ENCODE data around the gene AKT2. TPM values are rescaled to one million over a fixed set of nuclear protein-coding genes. Genes with fewer than 3 reads are reported as not detected.

AKT2 gene
- total RNA-seq, 1 experiment from 2014 or later = 71.9 TPM

- H3K9me3 ChIP-seq (replicated peaks) = no peaks in the 10 kb centered on the region
- DNase-seq (ENCODE audit: low read depth in 1 of 2, low spot score in 2 of 2) = no peak
These were observed 20.7 kb downstream of the AKT2 start for GRCh38 chr19:40264314-40265054.

GRCh38 chr19:40263440-40264313 is 21.5 kb downstream of the AKT2 start:
- no peaks in the 10 kb centered on the region for H3K9me3 ChIP-seq (replicated peaks)

More at GRCh38 chr19:40264314-40265054, 20.7 kb downstream of the AKT2 start:
- H3K27ac ChIP-seq = no peak overlapping the region
- H3K36me3 ChIP-seq = peaks cover 20% of the 10 kb centered on the region
- no peaks in the 10 kb centered on the region for H3K27me3 ChIP-seq (replicated peaks)
- no peaks in the 10 kb centered on the region for H3K4me1 ChIP-seq (replicated peaks)
- no peak overlapping the region for H3K4me3 ChIP-seq

GRCh38 chr19:40262422-40262821 is 22.7 kb downstream of the AKT2 start:
- H3K4me3 ChIP-seq = no peak overlapping the region
- H3K27me3 ChIP-seq (replicated peaks) = no peaks in the 10 kb centered on the region
- no peaks in the 10 kb centered on the region for H3K4me1 ChIP-seq (replicated peaks)
- peaks cover 20% of the 10 kb centered on the region for H3K36me3 ChIP-seq
- no peak for DNase-seq (ENCODE audit: low read depth in 1 of 2, low spot score in 2 of 2)
- H3K9me3 ChIP-seq (replicated peaks) = no peaks in the 10 kb centered on the region
- H3K27ac ChIP-seq = no peak overlapping the region

More at GRCh38 chr19:40263440-40264313, 21.5 kb downstream of the AKT2 start:
- H3K4me1 ChIP-seq (replicated peaks) = no peaks in the 10 kb centered on the region
- H3K36me3 ChIP-seq = peaks cover 20% of the 10 kb centered on the region
- H3K27ac ChIP-seq = no peak overlapping the region
- no peak for DNase-seq (ENCODE audit: low read depth in 1 of 2, low spot score in 2 of 2)
- no peaks in the 10 kb centered on the region for H3K27me3 ChIP-seq (replicated peaks)
- no peak overlapping the region for H3K4me3 ChIP-seq

- Histone ChIP-seq H3K27ac (no peak overlapping the region), H3K4me1 (replicated peaks) (no peaks in the 10 kb centered on the region), H3K4me3 (no peak overlapping the region), H3K27me3 (replicated peaks) (no peaks in the 10 kb centered on the region), H3K36me3 (peaks cover 25% of the 10 kb centered on the region), H3K9me3 (replicated peaks) (no peaks in the 10 kb centered on the region)
- no peak for DNase-seq (ENCODE audit: low read depth in 1 of 2, low spot score in 2 of 2)
These were observed 23.5 kb downstream of the AKT2 start for GRCh38 chr19:40261631-40262030.

GRCh38 chr19:40257096-40257517 is 28.0 kb downstream of the AKT2 start:
- no peaks in the 10 kb centered on the region for H3K27me3 ChIP-seq (replicated peaks)
- no peaks in the 10 kb centered on the region for H3K9me3 ChIP-seq (replicated peaks)
- H3K36me3 ChIP-seq = peaks cover 32% of the 10 kb centered on the region
- no peaks in the 10 kb centered on the region for H3K4me1 ChIP-seq (replicated peaks)
- no peak overlapping the region for H3K27ac ChIP-seq
- no peak for DNase-seq (ENCODE audit: low read depth in 1 of 2, low spot score in 2 of 2)
- H3K4me3 ChIP-seq = no peak overlapping the region

GRCh38 chr19:40256512-40256911 is 28.6 kb downstream of the AKT2 start:
- no peak overlapping the region for H3K4me3 ChIP-seq
- no peaks in the 10 kb centered on the region for H3K4me1 ChIP-seq (replicated peaks)
- peaks cover 35% of the 10 kb centered on the region for H3K36me3 ChIP-seq
- no peak for DNase-seq (ENCODE audit: low read depth in 1 of 2, low spot score in 2 of 2)
- no peak overlapping the region for H3K27ac ChIP-seq
- H3K27me3 ChIP-seq (replicated peaks) = no peaks in the 10 kb centered on the region
- H3K9me3 ChIP-seq (replicated peaks) = no peaks in the 10 kb centered on the region

- Histone ChIP-seq H3K4me3 (no peak overlapping the region), H3K27ac (no peak overlapping the region), H3K27me3 (replicated peaks) (no peaks in the 10 kb centered on the region), H3K9me3 (replicated peaks) (no peaks in the 10 kb centered on the region), H3K4me1 (replicated peaks) (no peaks in the 10 kb centered on the region), H3K36me3 (peaks cover 39% of the 10 kb centered on the region)
- no peak for DNase-seq (ENCODE audit: low read depth in 1 of 2, low spot score in 2 of 2)
These were observed 29.5 kb downstream of the AKT2 start for GRCh38 chr19:40255619-40256166.

GRCh38 chr19:40254714-40255418 is 30.3 kb downstream of the AKT2 start:
- no peak overlapping the region for H3K27ac ChIP-seq
- H3K4me1 ChIP-seq (replicated peaks) = no peaks in the 10 kb centered on the region
- no peak overlapping the region for H3K4me3 ChIP-seq
- H3K36me3 ChIP-seq = peaks cover 39% of the 10 kb centered on the region
- no peak for DNase-seq (ENCODE audit: low read depth in 1 of 2, low spot score in 2 of 2)
- no peaks in the 10 kb centered on the region for H3K27me3 ChIP-seq (replicated peaks)
- no peaks in the 10 kb centered on the region for H3K9me3 ChIP-seq (replicated peaks)

GRCh38 chr19:40253611-40254092 is 31.5 kb downstream of the AKT2 start:
- H3K4me1 ChIP-seq (replicated peaks) = no peaks in the 10 kb centered on the region
- H3K27ac ChIP-seq = no peak overlapping the region
- H3K27me3 ChIP-seq (replicated peaks) = no peaks in the 10 kb centered on the region
- H3K36me3 ChIP-seq = peaks cover 39% of the 10 kb centered on the region
- DNase-seq (ENCODE audit: low read depth in 1 of 2, low spot score in 2 of 2) = no peak
- H3K4me3 ChIP-seq = no peak overlapping the region
- no peaks in the 10 kb centered on the region for H3K9me3 ChIP-seq (replicated peaks)

GRCh38 chr19:40252395-40252794 is 32.8 kb downstream of the AKT2 start:
- DNase-seq (ENCODE audit: low read depth in 1 of 2, low spot score in 2 of 2) = no peak
- no peak overlapping the region for H3K27ac ChIP-seq

GRCh38 chr19:40251991-40252390 is 33.2 kb downstream of the AKT2 start:
- H3K9me3 ChIP-seq (replicated peaks) = no peaks in the 10 kb centered on the region
- no peaks in the 10 kb centered on the region for H3K27me3 ChIP-seq (replicated peaks)
- H3K36me3 ChIP-seq = peaks cover 37% of the 10 kb centered on the region
- H3K27ac ChIP-seq = no peak overlapping the region
- H3K4me1 ChIP-seq (replicated peaks) = no peaks in the 10 kb centered on the region
- no peak for DNase-seq (ENCODE audit: low read depth in 1 of 2, low spot score in 2 of 2)
- H3K4me3 ChIP-seq = no peak overlapping the region

More at GRCh38 chr19:40252395-40252794, 32.8 kb downstream of the AKT2 start:
- Histone ChIP-seq H3K9me3 (replicated peaks) (no peaks in the 10 kb centered on the region), H3K4me1 (replicated peaks) (no peaks in the 10 kb centered on the region), H3K27me3 (replicated peaks) (no peaks in the 10 kb centered on the region), H3K36me3 (peaks cover 39% of the 10 kb centered on the region), H3K4me3 (no peak overlapping the region)

- DNase-seq (ENCODE audit: low read depth in 1 of 2, low spot score in 2 of 2) = no peak
- H3K27ac ChIP-seq = 0 out of 2 replicates have a peak overlapping the region, but pooled peaks have one; percentile 8
- peaks cover 30% of the 10 kb centered on the region for H3K36me3 ChIP-seq
- H3K27me3 ChIP-seq (replicated peaks) = no peaks in the 10 kb centered on the region
- no peaks in the 10 kb centered on the region for H3K9me3 ChIP-seq (replicated peaks)
- H3K4me1 ChIP-seq (replicated peaks) = no peaks in the 10 kb centered on the region
- no peak overlapping the region for H3K4me3 ChIP-seq
These were observed 33.9 kb downstream of the AKT2 start for GRCh38 chr19:40251244-40251643.

GRCh38 chr19:40249781-40250180 is 35.4 kb downstream of the AKT2 start:
- no peak for DNase-seq (ENCODE audit: low read depth in 1 of 2, low spot score in 2 of 2)
- H3K9me3 ChIP-seq (replicated peaks) = no peaks in the 10 kb centered on the region
- no peak overlapping the region for H3K4me3 ChIP-seq
- H3K36me3 ChIP-seq = peaks cover 19% of the 10 kb centered on the region
- H3K27ac ChIP-seq = no peak overlapping the region
- no peaks in the 10 kb centered on the region for H3K27me3 ChIP-seq (replicated peaks)
- H3K4me1 ChIP-seq (replicated peaks) = no peaks in the 10 kb centered on the region
